ENCODE data around the gene MGLL.

DNA sequence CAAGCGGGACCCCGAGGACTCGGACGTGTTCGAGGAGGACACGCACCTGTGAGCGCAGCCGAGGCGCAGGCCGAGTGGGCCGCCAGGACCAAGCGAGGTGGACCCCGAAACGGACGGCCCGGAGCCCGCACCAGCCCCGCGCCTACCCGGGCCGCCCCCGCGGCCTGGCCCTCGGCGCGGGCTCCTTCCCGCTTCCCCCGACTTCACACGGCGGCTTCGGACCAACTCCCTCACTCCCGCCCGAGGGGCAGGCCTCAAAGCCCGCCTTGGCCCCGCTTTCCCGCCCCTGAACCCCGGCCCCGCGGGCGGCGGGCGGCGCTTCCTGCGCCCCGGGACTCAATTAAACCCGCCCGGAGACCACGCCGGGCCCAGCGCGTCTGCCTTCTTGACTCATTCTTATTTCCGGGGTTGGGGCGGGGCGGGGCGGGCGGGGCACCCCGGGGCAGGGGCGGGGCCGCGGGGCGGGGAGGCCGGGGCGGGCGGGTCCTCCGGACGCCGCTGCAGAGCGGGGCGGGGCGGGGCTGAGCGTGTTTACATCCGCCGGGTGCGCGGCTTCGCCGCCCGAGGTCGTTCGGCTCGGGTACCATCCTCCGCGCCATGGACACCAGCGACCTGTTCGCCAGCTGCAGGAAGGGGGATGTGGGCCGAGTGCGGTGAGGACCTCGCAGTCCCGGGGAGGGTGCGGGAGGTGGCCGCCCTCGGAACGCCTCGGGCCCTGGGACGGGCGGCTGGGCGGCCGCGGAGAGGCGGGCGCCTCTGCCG lies 149.7 kb downstream of the MGLL start, which contains the start of gene ABTB1:
- TF ChIP-seq, protein P1, sequence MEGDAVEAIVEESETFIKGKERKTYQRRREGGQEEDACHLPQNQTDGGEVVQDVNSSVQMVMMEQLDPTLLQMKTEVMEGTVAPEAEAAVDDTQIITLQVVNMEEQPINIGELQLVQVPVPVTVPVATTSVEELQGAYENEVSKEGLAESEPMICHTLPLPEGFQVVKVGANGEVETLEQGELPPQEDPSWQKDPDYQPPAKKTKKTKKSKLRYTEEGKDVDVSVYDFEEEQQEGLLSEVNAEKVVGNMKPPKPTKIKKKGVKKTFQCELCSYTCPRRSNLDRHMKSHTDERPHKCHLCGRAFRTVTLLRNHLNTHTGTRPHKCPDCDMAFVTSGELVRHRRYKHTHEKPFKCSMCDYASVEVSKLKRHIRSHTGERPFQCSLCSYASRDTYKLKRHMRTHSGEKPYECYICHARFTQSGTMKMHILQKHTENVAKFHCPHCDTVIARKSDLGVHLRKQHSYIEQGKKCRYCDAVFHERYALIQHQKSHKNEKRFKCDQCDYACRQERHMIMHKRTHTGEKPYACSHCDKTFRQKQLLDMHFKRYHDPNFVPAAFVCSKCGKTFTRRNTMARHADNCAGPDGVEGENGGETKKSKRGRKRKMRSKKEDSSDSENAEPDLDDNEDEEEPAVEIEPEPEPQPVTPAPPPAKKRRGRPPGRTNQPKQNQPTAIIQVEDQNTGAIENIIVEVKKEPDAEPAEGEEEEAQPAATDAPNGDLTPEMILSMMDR (IDR thresholded peaks at IDR 0.05): no peak
- peak in 1 of 2 donors; percentile 40 for TF ChIP-seq POLR2A (IDR thresholded peaks at IDR 0.05)

Data from suprapubic skin (tissue), 3 donors.